ENCODE data around the gene ZFTA. TPM values are rescaled to one million over a fixed set of nuclear protein-coding genes. Genes with fewer than 3 reads are reported as not detected.
"Not testable (repeated sequence)": the region's sequence is repeated elsewhere in the genome, so short reads cannot be mapped to it uniquely, and the experiment has no call there.

ZFTA gene
- total RNA-seq, 4 donors from 2014 or later = 2.9 to 12.0 (median 4.6) TPM

DNA sequence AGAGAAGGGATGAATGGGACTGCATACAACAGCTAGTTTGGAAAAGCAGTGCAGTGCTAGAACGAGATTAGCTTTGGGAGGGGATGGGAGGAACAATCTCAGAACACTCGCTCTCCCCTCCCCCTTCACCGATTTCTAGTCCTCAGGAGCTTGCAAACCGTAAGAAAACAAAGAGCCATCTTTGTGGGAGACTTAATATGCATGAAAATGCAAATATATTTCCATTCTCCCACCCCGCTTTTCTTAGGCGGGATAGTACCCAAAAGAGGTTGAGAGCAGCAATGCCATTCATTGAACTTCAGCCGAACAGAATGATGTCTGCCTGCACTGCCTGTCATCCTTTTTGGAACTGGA, 45.8 kb upstream of the ZFTA start:
- Histone ChIP-seq H3K9me3 (no peaks in the 10 kb centered on the region), H3K4me3 (peak overlapping the region; percentile 60 to 97 (median 83)), H3K4me1 (peaks cover 6 to 35% (median 19%) of the 10 kb centered on the region in 3 donors), H3K36me3 (peaks cover 13 to 33% (median 16%) of the 10 kb centered on the region in 3 donors), H3K27me3 (no peaks in the 10 kb centered on the region), H3K27ac (peak overlapping the region in 3 of 4 donors; percentile 81 to 87 (median 84))
- DNase-seq = no peak
- WGBS, 2 donors = 16% methylated on average over 7 of the region's 7 CpGs
- intact Hi-C loops (cut with DNase I) = loop anchor here (10.0 kb wide), 1 partner anchor 50 kb away; the partner anchor contains the start of gene ZFTA
- TF ChIP-seq, protein P1, sequence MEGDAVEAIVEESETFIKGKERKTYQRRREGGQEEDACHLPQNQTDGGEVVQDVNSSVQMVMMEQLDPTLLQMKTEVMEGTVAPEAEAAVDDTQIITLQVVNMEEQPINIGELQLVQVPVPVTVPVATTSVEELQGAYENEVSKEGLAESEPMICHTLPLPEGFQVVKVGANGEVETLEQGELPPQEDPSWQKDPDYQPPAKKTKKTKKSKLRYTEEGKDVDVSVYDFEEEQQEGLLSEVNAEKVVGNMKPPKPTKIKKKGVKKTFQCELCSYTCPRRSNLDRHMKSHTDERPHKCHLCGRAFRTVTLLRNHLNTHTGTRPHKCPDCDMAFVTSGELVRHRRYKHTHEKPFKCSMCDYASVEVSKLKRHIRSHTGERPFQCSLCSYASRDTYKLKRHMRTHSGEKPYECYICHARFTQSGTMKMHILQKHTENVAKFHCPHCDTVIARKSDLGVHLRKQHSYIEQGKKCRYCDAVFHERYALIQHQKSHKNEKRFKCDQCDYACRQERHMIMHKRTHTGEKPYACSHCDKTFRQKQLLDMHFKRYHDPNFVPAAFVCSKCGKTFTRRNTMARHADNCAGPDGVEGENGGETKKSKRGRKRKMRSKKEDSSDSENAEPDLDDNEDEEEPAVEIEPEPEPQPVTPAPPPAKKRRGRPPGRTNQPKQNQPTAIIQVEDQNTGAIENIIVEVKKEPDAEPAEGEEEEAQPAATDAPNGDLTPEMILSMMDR (IDR thresholded peaks at IDR 0.05) = no peak
- TF ChIP-seq POLR2A (IDR thresholded peaks at IDR 0.05) = no peak

DNA sequence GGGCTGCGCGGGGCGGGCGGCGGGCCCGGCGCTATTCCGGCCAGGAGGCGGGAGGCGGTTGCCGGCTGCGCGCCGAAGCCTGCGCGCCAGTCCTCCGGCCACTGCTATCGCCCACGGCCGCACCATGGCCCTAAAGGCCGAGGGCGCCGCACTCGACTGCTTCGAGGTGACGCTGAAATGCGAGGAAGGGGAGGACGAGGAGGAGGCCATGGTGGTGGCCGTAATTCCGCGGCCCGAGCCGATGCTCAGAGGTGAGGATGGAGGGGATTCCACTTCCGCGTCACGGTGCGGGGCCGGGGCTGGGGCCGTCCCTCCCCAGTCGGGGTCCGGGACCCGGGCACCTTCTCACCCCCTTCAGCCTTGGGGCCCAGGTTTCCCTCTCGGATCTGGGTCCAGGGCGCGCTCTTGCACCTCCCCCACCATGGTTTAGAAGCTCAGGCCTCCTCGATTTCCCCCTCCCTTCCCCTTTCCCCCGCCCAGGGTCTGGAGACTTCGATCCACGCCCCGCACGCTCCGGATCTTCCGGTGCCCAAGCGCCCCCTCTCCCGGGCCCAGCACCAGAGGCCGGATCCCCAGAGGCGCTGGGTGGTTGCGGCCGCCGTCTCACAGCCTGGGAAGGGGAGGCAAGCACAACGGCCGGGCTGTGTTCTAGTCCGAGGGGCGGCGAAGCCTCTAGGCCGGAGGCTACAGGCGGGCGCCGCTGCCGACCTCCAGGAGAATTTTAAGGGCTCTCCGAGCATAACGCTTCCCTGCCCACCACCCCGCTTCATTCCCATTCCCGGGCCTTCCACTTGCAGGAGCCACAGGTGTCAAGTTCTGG, 45.2 kb upstream of the ZFTA start:
- DNase-seq = no peak
- Histone ChIP-seq H3K27me3 (no peaks in the 10 kb centered on the region), H3K36me3 (peaks cover 13 to 27% (median 13%) of the 10 kb centered on the region in 3 donors), H3K4me1 (peaks cover 6 to 35% (median 19%) of the 10 kb centered on the region in 3 donors), H3K4me3 (peak overlapping the region; percentile 60 to 97 (median 83)), H3K9me3 (no peaks in the 10 kb centered on the region), H3K27ac (peak overlapping the region; percentile 81 to 88 (median 86))
- TF ChIP-seq, protein P1 (IDR thresholded peaks at IDR 0.05) = no peak
- no peak for TF ChIP-seq POLR2A (IDR thresholded peaks at IDR 0.05)
- intact Hi-C loops (cut with DNase I) = loop anchor here (10.0 kb wide), 1 partner anchor 49 kb away; the partner anchor contains the start of gene ZFTA
- WGBS, 2 donors = 0 to 7% methylated on average over 5 to 9 of the region's 74 CpGs

DNA sequence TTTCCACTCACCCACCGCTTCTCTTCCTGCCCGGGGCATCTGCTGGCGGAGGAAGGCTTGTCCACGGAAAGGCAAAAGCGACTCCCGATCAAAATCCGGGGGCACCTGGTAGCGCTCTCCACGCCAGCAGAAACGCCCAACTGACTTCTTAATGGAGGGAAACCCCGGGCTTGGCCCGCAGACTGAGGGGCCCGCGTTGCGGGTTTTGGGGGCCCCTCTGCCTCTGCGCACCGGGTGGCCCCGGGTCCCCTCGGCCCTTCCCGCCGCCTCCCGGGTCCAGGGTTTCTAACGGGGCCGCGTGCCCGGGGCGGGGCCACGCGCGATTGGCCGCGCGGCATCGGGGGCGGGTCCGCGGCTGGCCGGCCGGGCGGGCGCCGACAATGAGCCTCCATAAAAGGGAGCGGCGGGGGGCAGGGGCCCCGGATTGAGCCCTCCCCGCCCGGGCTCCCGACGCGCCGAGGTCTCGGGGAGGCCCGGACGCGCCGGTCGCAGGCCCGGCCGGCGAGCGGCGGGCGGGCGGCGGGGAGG, 44.5 kb upstream of the ZFTA start, which contains the start of gene SPINDOC:
Gene SPINDOC (plus strand): TSS at position 422 of the 528 bp plus-strand sequence. CDS start 231 bp downstream, outside the sequence.
- H3K9me3 ChIP-seq = no peaks in the 10 kb centered on the region
- no peaks in the 10 kb centered on the region for H3K27me3 ChIP-seq
- no peak for DNase-seq
- WGBS, 2 donors = 0% methylated on average over 3 to 4 of the region's 65 CpGs
- TF ChIP-seq POLR2A (IDR thresholded peaks at IDR 0.05) = peak in 2 of 4 donors; percentile 13 to 49
- TF ChIP-seq, protein P1 (IDR thresholded peaks at IDR 0.05) = no peak
- H3K27ac ChIP-seq = peak within 1 kb of the TSS; percentile 81 to 88 (median 86)
- intact Hi-C loops (cut with DNase I) = loop anchor here (10.0 kb wide), 1 partner anchor 48 kb away; the partner anchor contains the start of gene ZFTA
- peaks cover 6 to 21% (median 7%) of the 10 kb centered on the region in 3 donors for H3K36me3 ChIP-seq
- H3K4me3 ChIP-seq = peak within 1 kb of the TSS; percentile 60 to 97 (median 83)
- H3K4me1 ChIP-seq = peaks cover 6 to 35% (median 19%) of the 10 kb centered on the region in 3 donors

DNA sequence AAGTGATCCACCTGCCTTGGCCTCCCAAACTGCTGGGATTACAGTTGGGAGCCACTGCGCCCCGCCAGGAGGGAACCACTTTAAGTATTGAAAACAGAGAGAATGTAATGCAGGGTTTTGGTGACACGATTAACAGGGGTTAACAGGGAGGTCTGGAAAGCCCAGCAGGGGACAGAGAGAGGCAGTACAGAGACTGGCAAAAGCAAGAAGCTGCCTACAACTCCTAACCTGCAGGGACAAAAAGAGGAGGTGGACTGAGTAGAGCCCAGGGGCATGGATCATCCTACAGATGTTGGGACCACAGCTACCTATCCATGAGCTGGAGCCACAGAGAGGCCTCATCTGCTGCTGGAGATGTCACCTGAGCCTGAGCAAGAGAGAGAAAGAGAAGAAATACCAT, 42.9 kb upstream of the ZFTA start:
- no peak overlapping the region for H3K27ac ChIP-seq
- peaks cover 0 to 5% (median 2%) of the 10 kb centered on the region in 3 donors for H3K36me3 ChIP-seq
- WGBS, 2 donors = 81 to 86% methylated on average over 3 of the region's 3 CpGs
- H3K27me3 ChIP-seq = no peaks in the 10 kb centered on the region
- H3K4me1 ChIP-seq = peaks cover 6 to 35% (median 19%) of the 10 kb centered on the region in 3 donors
- no peak for DNase-seq
- H3K9me3 ChIP-seq = no peaks in the 10 kb centered on the region
- intact Hi-C loops (cut with DNase I) = loop anchor here (10.0 kb wide), 1 partner anchor 47 kb away; the partner anchor contains the start of gene ZFTA
- H3K4me3 ChIP-seq = no peak overlapping the region
- TF ChIP-seq, protein P1 (IDR thresholded peaks at IDR 0.05) = no peak
- no peak for TF ChIP-seq POLR2A (IDR thresholded peaks at IDR 0.05)

DNA sequence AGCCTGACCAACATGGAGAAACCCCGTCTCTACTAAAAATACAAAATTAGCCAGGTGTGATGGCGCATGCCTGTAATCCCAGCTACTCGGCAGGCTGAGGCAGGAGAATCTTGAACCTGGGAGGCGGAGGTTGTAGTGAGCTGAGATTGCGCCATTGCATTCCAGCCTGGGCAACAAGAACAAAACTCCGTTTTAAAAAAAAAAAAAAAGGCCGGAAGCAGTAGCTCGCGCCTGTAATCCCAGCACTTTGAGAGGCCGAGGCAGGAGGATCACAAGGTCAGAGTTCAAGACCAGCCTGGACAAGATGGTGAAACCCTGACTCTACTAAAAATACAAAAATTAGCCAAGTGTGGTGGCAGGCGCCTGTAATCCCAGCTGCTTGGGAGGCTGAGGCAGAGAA, 41.8 kb upstream of the ZFTA start:
- whole genome bisulfite sequencing, 2 donors = 73 to 78% methylated on average over 10 to 11 of the region's 11 CpGs
- not testable (repeated sequence) for H3K27ac ChIP-seq
- intact Hi-C loops (cut with DNase I) = loop anchor here (10.0 kb wide), 1 partner anchor 46 kb away; the partner anchor contains the start of gene ZFTA

More for the DNA sequence above, 41.8 kb upstream of the ZFTA start:
- DNase-seq, H3K36me3 ChIP-seq, H3K9me3 ChIP-seq, H3K27me3 ChIP-seq, H3K4me3 ChIP-seq: not testable (repeated sequence)
- peaks cover 6 to 37% (median 19%) of the 10 kb centered on the region in 3 donors for H3K4me1 ChIP-seq
